CD14-positive monocyte (primary cell): ENCODE measurements around the gene ADSS1. TPM values are rescaled to one million over a fixed set of nuclear protein-coding genes. Genes with fewer than 3 reads are reported as not detected.

Experiments used
- DNase-seq, 3 donors: peaks; one replicate each; pipeline ENCODE4 v3.0.0-alpha.2; 2011 to 2022
- H2AFZ ChIP-seq: 2 replicates; pipeline ENCODE4 v1.6.0; 2012; ENCODE audit warnings: mild to moderate bottlenecking, low read depth, low read length, inconsistent platforms; ENCODE audit not compliant: insufficient read depth, poor library complexity, severe bottlenecking
- H3K27ac ChIP-seq, 2 donors: 1 replicate in 1 of 2; 2 replicates in 1 of 2; pipeline ENCODE4 v1.5.1; 2012 to 2013; ENCODE audit warnings: low read length in 2 of 2, control low read depth in 1 of 2, inconsistent platforms in 1 of 2, low read depth in 1 of 2, mild to moderate bottlenecking in 1 of 2
- H3K27me3 ChIP-seq, 2 donors: one replicate each; pipeline versions ENCODE4 v1.6.0 to v1.6.1; 2011 to 2013; ENCODE audit warnings: low read length in 2 of 2; ENCODE audit not compliant: control insufficient read depth in 2 of 2, insufficient read depth in 2 of 2
- H3K36me3 ChIP-seq, 2 donors: replicated peaks in 1 of 2; 1 replicate in 1 of 2; 2 replicates in 1 of 2; pipeline versions ENCODE4 v1.5.1 to v1.6.1; 2012 to 2013; ENCODE audit warnings: low read length in 2 of 2, control low read depth in 1 of 2, inconsistent platforms in 1 of 2, mild to moderate bottlenecking in 1 of 2; ENCODE audit not compliant: insufficient read depth in 2 of 2, control insufficient read depth in 1 of 2
- H3K4me1 ChIP-seq, 2 donors: 1 replicate in 1 of 2; 2 replicates in 1 of 2; pipeline versions ENCODE4 v1.5.1 to v1.6.1; 2012 to 2013; ENCODE audit warnings: low read length in 2 of 2, control low read depth in 1 of 2, inconsistent platforms in 1 of 2, mild to moderate bottlenecking in 1 of 2, moderate library complexity in 1 of 2; ENCODE audit not compliant: insufficient read depth in 2 of 2, control insufficient read depth in 1 of 2
- H3K4me2 ChIP-seq: replicated peaks from 2 replicates; pipeline ENCODE3; 2012; ENCODE audit warnings: low read length, moderate library complexity, mild to moderate bottlenecking; ENCODE audit not compliant: poor library complexity, severe bottlenecking; ENCODE audit errors: extremely low read depth
- H3K4me3 ChIP-seq, 3 experiments: fragments of 200-600 bp in 1 of 3; sonication (generic) in 1 of 3; replicated peaks in 1 of 3; 1 replicate in 2 of 3; 2 replicates in 1 of 3; pipeline ENCODE4 v1.5.1; 2011 to 2013; ENCODE audit warnings: low read length in 3 of 3, mild to moderate bottlenecking in 3 of 3, control low read depth in 2 of 3, low read depth in 2 of 3, inconsistent platforms in 1 of 3, moderate library complexity in 1 of 3
- H3K79me2 ChIP-seq: 2 replicates; pipeline ENCODE4 v1.6.0; 2012; ENCODE audit warnings: mild to moderate bottlenecking, control low read depth, inconsistent platforms, low read length, moderate library complexity; ENCODE audit not compliant: insufficient read depth
- H3K9ac ChIP-seq: 2 replicates; pipeline ENCODE4 v1.6.0; 2017; ENCODE audit warnings: low read length, mild to moderate bottlenecking; ENCODE audit not compliant: insufficient read depth, poor library complexity, severe bottlenecking
- H3K9me3 ChIP-seq, 2 donors: replicated peaks in 1 of 2; 1 replicate in 1 of 2; 2 replicates in 1 of 2; pipeline versions ENCODE4 v1.5.1 to v1.6.1; 2012 to 2013; ENCODE audit warnings: low read length in 2 of 2, control low read depth in 1 of 2; ENCODE audit not compliant: control insufficient read depth in 1 of 2, insufficient read depth in 1 of 2
- H4K20me1 ChIP-seq: 2 replicates; pipeline ENCODE4 v1.6.0; 2012; ENCODE audit warnings: mild to moderate bottlenecking, low read length, control low read depth, moderate library complexity; ENCODE audit not compliant: insufficient read depth
- H3K27ac Mint-ChIP-seq, 7 donors: one replicate each; pipeline ENCODE4 v1.8.0; 2020; ENCODE audit warnings: mild to moderate bottlenecking in 7 of 7, mixed read lengths in 7 of 7, moderate library complexity in 6 of 7, inconsistent platforms in 2 of 7
- H3K27me3 Mint-ChIP-seq, 3 donors: one replicate each; pipeline ENCODE4 v1.8.0; 2021 to 2022; ENCODE audit warnings: low read depth in 3 of 3, mild to moderate bottlenecking in 3 of 3, mixed read lengths in 3 of 3, moderate library complexity in 3 of 3, inconsistent platforms in 1 of 3
- H3K36me3 Mint-ChIP-seq, 2 donors: one replicate each; pipeline ENCODE4 v1.8.0; 2020; ENCODE audit warnings: mixed read lengths in 2 of 2, inconsistent platforms in 1 of 2, mild to moderate bottlenecking in 1 of 2
- H3K4me1 Mint-ChIP-seq: one replicate; pipeline ENCODE4 v1.8.0; 2020; ENCODE audit warnings: mild to moderate bottlenecking, mixed read lengths
- H3K4me3 Mint-ChIP-seq, 2 donors: one replicate each; pipeline ENCODE4 v1.8.0; 2020; ENCODE audit warnings: mild to moderate bottlenecking in 2 of 2, mixed read lengths in 2 of 2, moderate library complexity in 1 of 2
- H3K9me3 Mint-ChIP-seq, 7 donors: one replicate each; pipeline ENCODE4 v1.8.0; 2020 to 2022; ENCODE audit warnings: mixed read lengths in 7 of 7, mild to moderate bottlenecking in 6 of 7, moderate library complexity in 6 of 7, inconsistent platforms in 2 of 7
- CTCF ChIP-seq: fragments of 200-600 bp; IDR thresholded peaks from one replicate; pipeline ENCODE4 v1.8.0; 2022; ENCODE audit warnings: antibody characterized with exemption, mild to moderate bottlenecking
- WGBS: methylation state at CpG from one replicate; pipeline ENCODE4 v1.1.5; 2013; ENCODE audit warnings: missing lambda C conversion rate; ENCODE audit not compliant: insufficient coverage; 5-methylcytosine and 5-hydroxymethylcytosine counted together
- intact Hi-C, 2 donors: fragments of 100-400 bp; cut with micrococcal nuclease; formaldehyde crosslinking; loops; one replicate each; pipeline versions ENCODE4 v1.15.0 to v1.15.1; 2023
- polyA plus RNA-seq, 3 donors: library from polyadenylated mRNA; depleted of rRNA in 1 of 3; unstranded in 2 of 3; stranded (reverse) in 1 of 3; fragments of 300-500 nt in 2 of 3; fragments of >200 nt in 1 of 3; fragmentation: Illumina TruSeq in 2 of 3; gene quantifications; 1 replicate in 2 of 3; 2 replicates in 1 of 3; pipeline ENCODE4 v1.2.3, GENCODE V29; 2012 to 2021

ADSS1 gene
- polyA plus RNA-seq, 3 donors, result 0.61 to 3.7 (median 0.64) TPM

DNA sequence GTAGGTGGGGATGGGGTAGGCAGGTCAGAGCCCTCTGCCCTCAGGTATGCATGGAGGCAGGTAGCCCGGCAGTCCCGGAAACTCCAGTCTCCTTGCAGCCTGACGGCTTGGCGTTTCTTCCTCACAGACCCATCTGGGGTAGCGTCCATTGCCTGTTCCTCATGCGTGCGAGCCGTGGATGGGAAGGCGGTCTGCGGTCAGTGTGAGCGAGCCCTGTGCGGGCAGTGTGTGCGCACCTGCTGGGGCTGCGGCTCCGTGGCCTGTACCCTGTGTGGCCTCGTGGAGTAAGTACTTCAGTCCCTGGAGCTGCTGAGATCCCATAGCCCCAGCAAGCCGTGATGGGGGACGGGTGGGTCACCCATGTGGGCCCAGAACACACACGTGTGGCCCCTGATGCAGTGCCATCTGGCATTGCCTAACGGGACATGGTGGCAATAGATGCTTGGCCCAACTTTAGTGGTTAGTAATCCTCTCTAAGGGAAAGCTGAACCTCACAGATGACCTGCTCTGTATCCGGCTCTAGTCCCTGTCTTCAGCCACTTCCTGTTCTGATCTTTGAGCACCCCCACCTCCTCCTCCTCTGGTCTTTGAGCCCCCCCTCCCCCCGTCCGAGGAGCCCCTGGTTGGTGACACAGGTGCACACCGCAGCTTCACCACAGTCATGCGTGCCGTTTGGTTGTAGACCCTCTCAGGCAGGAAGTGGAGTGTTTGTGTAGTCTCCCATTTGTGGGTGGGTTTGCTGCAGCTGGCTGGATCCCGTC lies 32.6 kb downstream of the ADSS1 start:
- Histone ChIP-seq H3K4me2 (no peak overlapping the region), H3K79me2 (peaks cover 44% of the 10 kb centered on the region), H3K36me3 (peaks cover 38 to 59% of the 10 kb centered on the region in 2 donors), H4K20me1 (peaks cover 41% of the 10 kb centered on the region), H3K9me3 (no peaks in the 10 kb centered on the region), H3K27ac (no peak overlapping the region), H2AFZ (no peak overlapping the region), H3K4me3 (no peak overlapping the region), H3K9ac (no peak overlapping the region), H3K27me3 (no peaks in the 10 kb centered on the region), H3K4me1 (peaks cover 19 to 23% of the 10 kb centered on the region in 2 donors)
- no peak for TF ChIP-seq CTCF
- Mint-ChIP-seq H3K9me3 (peaks cover 0 to 2% (median 0%) of the 10 kb centered on the region in 7 donors), H3K27ac (peak overlapping the region in 2 of 7 donors; percentile 19 to 63), H3K27me3 (no peaks in the 10 kb centered on the region), H3K4me3 (no peak overlapping the region), H3K4me1 (peaks cover 10% of the 10 kb centered on the region), H3K36me3 (peaks cover 42 to 56% of the 10 kb centered on the region in 2 donors)
- no peak for DNase-seq
- intact Hi-C loops, result no loop called here
- 86% methylated on average over 19 of the region's 27 CpGs for WGBS

DNA sequence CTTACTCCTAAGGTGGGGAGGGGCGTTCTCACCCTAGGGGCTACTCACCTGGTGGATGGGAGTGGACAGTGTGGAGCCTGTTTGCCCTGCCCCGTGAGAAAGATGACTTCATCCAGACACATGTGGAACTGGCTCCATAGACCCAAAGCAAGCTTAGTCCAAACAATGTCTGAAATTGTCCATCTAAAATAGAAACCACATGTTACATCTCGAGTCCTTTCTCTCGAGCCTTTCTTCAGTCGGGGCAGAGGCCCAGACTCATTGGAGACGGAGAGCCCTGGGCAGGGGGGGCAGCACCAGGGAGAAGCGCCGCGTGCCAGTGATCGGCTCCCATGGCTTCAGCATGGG lies 33.2 kb downstream of the ADSS1 start:
- Histone ChIP-seq H3K27ac (no peak overlapping the region), H3K4me1 (peaks cover 15 to 17% of the 10 kb centered on the region in 2 donors), H3K4me2 (no peak overlapping the region), H3K4me3 (no peak overlapping the region), H3K9me3 (no peaks in the 10 kb centered on the region), H3K36me3 (peaks cover 38 to 59% of the 10 kb centered on the region in 2 donors), H4K20me1 (peaks cover 41% of the 10 kb centered on the region), H2AFZ (no peak overlapping the region), H3K27me3 (no peaks in the 10 kb centered on the region), H3K79me2 (peaks cover 44% of the 10 kb centered on the region), H3K9ac (no peak overlapping the region)
- peaks cover 0 to 2% (median 0%) of the 10 kb centered on the region in 7 donors for H3K9me3 Mint-ChIP-seq
- H3K36me3 Mint-ChIP-seq, result peaks cover 45 to 59% of the 10 kb centered on the region in 2 donors
- WGBS, result 93% methylated on average over 9 of the region's 10 CpGs
- intact Hi-C loops, result no loop called here
- H3K27me3 Mint-ChIP-seq, result no peaks in the 10 kb centered on the region
- H3K4me3 Mint-ChIP-seq, result no peak overlapping the region
- no peak for TF ChIP-seq CTCF
- H3K4me1 Mint-ChIP-seq, result peaks cover 10% of the 10 kb centered on the region
- DNase-seq, result no peak
- peak overlapping the region in 3 of 7 donors; percentile 2 to 19 (median 9) for H3K27ac Mint-ChIP-seq
